Activated CD8-positive, alpha-beta memory T cell treated with anti-CD3 and anti-CD28 coated beads, Interleukin-2, amount 10 ng/mL, durations not matched to agents 7 days and 5 days (primary cell): ENCODE data around the gene LRRC41. TPM values are rescaled to one million over a fixed set of nuclear protein-coding genes. Genes with fewer than 3 reads are reported as not detected.
"Not testable (repeated sequence)": the region's sequence is repeated elsewhere in the genome, so short reads cannot be mapped to it uniquely, and the experiment has no call there.

Experiments used
- ATAC-seq: fragments of 150-1000 bp; cut with Tn5 transposase; one replicate; pipeline ENCODE4 v1.10.0; 2021; ENCODE audit warnings: moderate library complexity
- CTCF ChIA-PET: fragments of 350-600 bp; sonication (Branson Sonifier 250); formaldehyde crosslinking; loops from one replicate; lab custom pipeline; 2021; ENCODE audit warnings: antibody characterized with exemption; lab: Charles Lee
- DNase-seq: peaks from one replicate; pipeline ENCODE4 v3.0.0-alpha.2; 2020
- H3K27ac Mint-ChIP-seq: one replicate; pipeline ENCODE4 v1.8.0; 2021; ENCODE audit warnings: mild to moderate bottlenecking, mixed read lengths
- H3K27me3 Mint-ChIP-seq: one replicate; pipeline ENCODE4 v1.8.0; 2021; ENCODE audit warnings: mixed read lengths
- H3K36me3 Mint-ChIP-seq: one replicate; pipeline ENCODE4 v1.8.0; 2021; ENCODE audit warnings: mild to moderate bottlenecking, mixed read lengths
- H3K4me1 Mint-ChIP-seq: one replicate; pipeline ENCODE4 v1.8.0; 2021; ENCODE audit warnings: mixed read lengths
- H3K4me3 Mint-ChIP-seq: one replicate; pipeline ENCODE4 v1.8.0; 2021; ENCODE audit warnings: mild to moderate bottlenecking, moderate library complexity, mixed read lengths
- H3K9me3 Mint-ChIP-seq: one replicate; pipeline ENCODE4 v1.8.0; 2022; ENCODE audit warnings: low read depth, mixed read lengths
- total RNA-seq, 2 experiments: library from RNA; stranded (reverse); gene quantifications; one replicate each; pipeline ENCODE4 v1.2.3, GENCODE V29; 2021

Gene LRRC41
- total RNA-seq, 2 experiments from 2014 or later: 33.4 to 44.7 TPM

DNA sequence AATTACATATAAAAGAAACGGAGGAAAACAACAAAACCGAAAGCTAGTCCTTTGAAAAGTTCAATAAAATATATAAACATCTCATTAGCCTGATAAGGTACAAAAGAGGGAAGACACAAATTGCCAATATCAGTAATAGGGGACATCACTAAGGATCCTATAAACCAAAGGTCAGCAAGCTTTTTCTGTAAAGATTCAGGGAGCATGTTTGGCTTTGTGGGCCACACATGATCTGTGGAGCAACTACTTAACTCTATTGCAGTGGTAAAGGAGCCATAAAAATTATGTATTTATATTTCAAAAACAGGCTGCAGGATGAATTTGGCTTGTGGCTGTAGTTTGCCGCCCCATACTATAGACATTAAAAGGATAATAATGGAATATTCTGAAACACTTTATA is 31.7 kb upstream of the LRRC41 start:
- CTCF ChIA-PET: no interaction called here
- H3K27ac Mint-ChIP-seq: no peak overlapping the region

GRCh38 chr1:46334030-46334384 is 30.6 kb upstream of the LRRC41 start:
- H3K27me3 Mint-ChIP-seq: no peaks in the 10 kb centered on the region
- no peak for ATAC-seq
- no peak overlapping the region for H3K4me3 Mint-ChIP-seq
- no peaks in the 10 kb centered on the region for H3K9me3 Mint-ChIP-seq
- H3K4me1 Mint-ChIP-seq: peaks cover 3% of the 10 kb centered on the region
- no peak overlapping the region for H3K27ac Mint-ChIP-seq
- CTCF ChIA-PET: interaction anchor here (0.7 to 1.8 kb wide), 6 partner anchors 8 to 196 kb away, joined by 3 to 17 read pairs (median 4); no protein-coding TSS in a partner anchor
- no peak for DNase-seq
- no peaks in the 10 kb centered on the region for H3K36me3 Mint-ChIP-seq

More for the DNA sequence above, 31.7 kb upstream of the LRRC41 start:
- H3K27me3 Mint-ChIP-seq: no peaks in the 10 kb centered on the region
- H3K9me3 Mint-ChIP-seq: no peaks in the 10 kb centered on the region
- ATAC-seq (no peak), DNase-seq (no peak)
- H3K36me3 Mint-ChIP-seq: no peaks in the 10 kb centered on the region
- peaks cover 10% of the 10 kb centered on the region for H3K4me1 Mint-ChIP-seq
- H3K4me3 Mint-ChIP-seq: no peak overlapping the region

DNA sequence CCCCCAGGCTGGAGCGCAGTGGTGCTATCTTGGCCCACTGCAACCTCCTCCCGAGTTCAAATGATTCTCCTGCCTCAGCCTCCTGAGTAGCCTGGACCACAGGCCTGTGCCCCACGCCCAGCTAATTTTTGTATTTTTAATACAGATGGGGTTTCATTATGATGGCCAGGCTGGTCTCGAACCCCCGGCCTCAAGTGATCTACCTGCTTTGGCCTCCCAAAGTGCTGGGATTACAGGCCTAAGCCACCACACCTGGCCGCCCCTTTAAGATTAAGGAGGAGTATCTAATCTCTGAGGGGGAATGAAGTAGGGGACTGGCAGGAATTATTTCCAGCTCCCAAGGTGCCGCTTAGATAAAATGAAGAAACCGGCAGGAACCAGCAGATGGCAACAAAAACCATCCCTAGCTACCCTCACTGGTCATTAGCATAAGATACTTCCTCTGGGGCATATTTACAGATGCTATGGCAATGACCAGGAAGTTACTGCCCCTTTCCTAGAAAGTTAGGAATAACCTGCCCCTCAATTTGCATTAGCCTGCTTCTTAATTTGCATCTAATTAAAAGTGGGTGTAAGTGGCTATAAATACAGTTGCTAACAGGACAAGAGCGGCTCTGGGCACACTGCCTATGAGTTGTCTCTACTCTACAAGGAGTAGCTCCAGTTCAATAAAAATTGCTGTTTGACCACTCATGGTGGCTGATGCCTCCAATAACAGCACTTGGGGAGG is 30.0 kb upstream of the LRRC41 start:
- Mint-ChIP-seq H3K4me3 (no peak overlapping the region), H3K9me3 (no peaks in the 10 kb centered on the region), H3K27me3 (no peaks in the 10 kb centered on the region), H3K36me3 (no peaks in the 10 kb centered on the region), H3K4me1 (no peaks in the 10 kb centered on the region), H3K27ac (no peak overlapping the region)
- CTCF ChIA-PET: interaction anchor here (0.7 to 1.8 kb wide), 8 partner anchors 8 to 196 kb away, joined by 3 to 17 read pairs (median 3); no protein-coding TSS in a partner anchor
- ATAC-seq (no peak), DNase-seq (no peak)

GRCh38 chr1:46331786-46332540 is 28.5 kb upstream of the LRRC41 start:
- H3K27me3 Mint-ChIP-seq, CTCF ChIA-PET, H3K9me3 Mint-ChIP-seq, H3K4me1 Mint-ChIP-seq, ATAC-seq, H3K4me3 Mint-ChIP-seq, H3K36me3 Mint-ChIP-seq, H3K27ac Mint-ChIP-seq, DNase-seq: not testable (repeated sequence)

GRCh38 chr1:46330381-46330780 is 27.0 kb upstream of the LRRC41 start:
- H3K9me3 Mint-ChIP-seq, ATAC-seq, H3K4me1 Mint-ChIP-seq, H3K27ac Mint-ChIP-seq, H3K27me3 Mint-ChIP-seq, DNase-seq, H3K4me3 Mint-ChIP-seq, H3K36me3 Mint-ChIP-seq, CTCF ChIA-PET: not testable (repeated sequence)

- not testable (repeated sequence) for H3K4me1 Mint-ChIP-seq, H3K9me3 Mint-ChIP-seq, H3K27ac Mint-ChIP-seq, DNase-seq, H3K36me3 Mint-ChIP-seq, H3K4me3 Mint-ChIP-seq, H3K27me3 Mint-ChIP-seq, ATAC-seq
- CTCF ChIA-PET: interaction anchor here (2.8 kb wide), 1 partner anchor 17 kb away, joined by 8 read pairs; no protein-coding TSS in a partner anchor
Measured at GRCh38 chr1:46329807-46330206, 26.4 kb upstream of the LRRC41 start.

DNA sequence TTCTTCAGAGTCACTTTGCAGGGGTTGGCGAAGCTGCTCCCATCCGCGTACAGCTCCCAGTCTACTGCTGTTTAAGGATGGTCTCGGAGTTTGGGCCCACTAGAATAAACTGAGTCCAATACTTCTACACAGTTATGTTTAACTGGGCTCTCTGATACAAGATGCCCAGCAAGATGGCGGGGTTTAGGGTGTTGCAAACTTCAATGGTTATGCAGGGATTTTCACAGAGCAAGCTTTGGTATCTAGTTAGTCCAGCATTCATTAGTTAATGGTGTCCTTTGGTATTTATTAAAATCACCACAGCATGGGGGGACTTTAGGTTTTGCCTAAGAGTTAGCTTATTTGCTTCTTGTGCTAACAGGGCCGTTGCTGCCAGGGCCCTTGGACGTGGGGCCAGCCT is 24.8 kb upstream of the LRRC41 start:
- H3K4me3 Mint-ChIP-seq, H3K27me3 Mint-ChIP-seq, ATAC-seq, H3K36me3 Mint-ChIP-seq, DNase-seq, H3K27ac Mint-ChIP-seq, H3K9me3 Mint-ChIP-seq, H3K4me1 Mint-ChIP-seq: not testable (repeated sequence)
- CTCF ChIA-PET: interaction anchor here (0.8 to 2.8 kb wide), 3 partner anchors 19 to 119 kb away, joined by 3 to 8 read pairs (median 4); no protein-coding TSS in a partner anchor

GRCh38 chr1:46325285-46326076 is 22.1 kb upstream of the LRRC41 start:
- H3K36me3 Mint-ChIP-seq, DNase-seq, CTCF ChIA-PET, H3K27ac Mint-ChIP-seq, H3K9me3 Mint-ChIP-seq, H3K4me1 Mint-ChIP-seq, H3K27me3 Mint-ChIP-seq, H3K4me3 Mint-ChIP-seq, ATAC-seq: not testable (repeated sequence)

DNA sequence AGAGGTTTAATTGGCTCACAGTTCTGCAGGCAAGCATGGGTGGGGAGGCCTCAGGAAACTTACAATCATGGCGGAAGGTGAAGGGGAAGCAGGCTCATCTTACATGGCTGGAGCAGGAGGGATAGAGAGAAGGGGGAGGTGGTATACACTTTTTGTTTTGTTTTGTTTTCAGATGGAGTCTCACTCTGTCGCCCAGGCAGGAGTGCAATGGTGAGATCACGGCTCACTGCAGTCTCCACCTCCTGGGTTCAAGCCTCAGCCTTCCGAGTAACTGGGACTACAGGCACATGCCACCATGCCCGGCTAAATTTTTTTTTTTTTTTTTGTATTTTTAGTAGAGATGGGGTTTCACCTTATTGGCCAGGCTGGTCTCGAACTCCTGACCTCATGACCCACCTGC is 18.8 kb upstream of the LRRC41 start:
- H3K4me1 Mint-ChIP-seq, H3K9me3 Mint-ChIP-seq, H3K36me3 Mint-ChIP-seq, DNase-seq, H3K4me3 Mint-ChIP-seq, H3K27ac Mint-ChIP-seq, H3K27me3 Mint-ChIP-seq, ATAC-seq: not testable (repeated sequence)
- CTCF ChIA-PET: interaction anchor here (0.6 kb wide), 1 partner anchor 18 kb away, joined by 3 read pairs; no protein-coding TSS in a partner anchor

GRCh38 chr1:46319960-46320914 is 16.8 kb upstream of the LRRC41 start:
- ATAC-seq, H3K27me3 Mint-ChIP-seq, CTCF ChIA-PET, H3K4me3 Mint-ChIP-seq, H3K36me3 Mint-ChIP-seq, H3K4me1 Mint-ChIP-seq, H3K27ac Mint-ChIP-seq, H3K9me3 Mint-ChIP-seq, DNase-seq: not testable (repeated sequence)

DNA sequence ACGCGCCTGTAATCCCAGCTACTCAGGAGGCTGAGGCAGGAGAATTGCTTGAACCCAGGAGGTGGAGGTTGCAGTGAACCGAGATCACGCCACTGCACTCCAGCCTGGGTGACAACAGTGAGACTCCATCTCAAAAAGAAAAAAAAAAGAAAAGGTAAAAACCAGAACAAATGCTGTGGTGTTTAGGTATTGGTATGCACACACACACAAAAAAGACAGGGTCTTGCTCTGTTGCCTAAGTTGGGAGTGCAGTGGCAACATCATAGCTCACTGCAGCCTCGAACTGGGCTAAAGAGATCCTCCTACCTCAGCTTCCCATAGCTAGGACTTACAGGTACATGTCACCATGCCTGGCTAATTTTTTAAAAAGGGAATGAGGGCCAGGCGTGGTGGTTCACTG is 15.9 kb upstream of the LRRC41 start:
- H3K4me3 Mint-ChIP-seq, H3K27me3 Mint-ChIP-seq, ATAC-seq, DNase-seq, H3K27ac Mint-ChIP-seq, H3K9me3 Mint-ChIP-seq, H3K4me1 Mint-ChIP-seq: not testable (repeated sequence)
- peaks cover 13% of the 10 kb centered on the region for H3K36me3 Mint-ChIP-seq
- CTCF ChIA-PET: interaction anchor here (1.0 kb wide), 1 partner anchor 8 kb away, joined by 3 read pairs; no protein-coding TSS in a partner anchor

- no peak overlapping the region for H3K27ac Mint-ChIP-seq
- CTCF ChIA-PET: interaction anchor here (0.9 to 1.5 kb wide), 2 partner anchors 23 to 30 kb away, joined by 3 to 7 read pairs; partner anchors contain the start of gene NSUN4
- ATAC-seq (no peak), DNase-seq (no peak)
- H3K36me3 Mint-ChIP-seq: peaks cover 21% of the 10 kb centered on the region
- peaks cover 2% of the 10 kb centered on the region for H3K4me1 Mint-ChIP-seq
- no peaks in the 10 kb centered on the region for H3K9me3 Mint-ChIP-seq
- no peaks in the 10 kb centered on the region for H3K27me3 Mint-ChIP-seq
- H3K4me3 Mint-ChIP-seq: no peak overlapping the region
Measured at GRCh38 chr1:46317323-46317722, 13.9 kb upstream of the LRRC41 start.
